B cell (primary cell): ENCODE results near the gene DIPK1B.

Experiments
- EZH2 ChIP-seq: IDR thresholded peaks from 2 replicates; pipeline ENCODE4 v1.6.1; 2012; ENCODE audit warnings: borderline replicate concordance, low read depth, mild to moderate bottlenecking, moderate library complexity, low read length; ENCODE audit not compliant: insufficient read depth, poor library complexity, severe bottlenecking
- TF ChIP-seq, protein P1 (sequence below): fragments of 200-600 bp; IDR thresholded peaks from one replicate; pipeline ENCODE4 v1.8.0; 2022; ENCODE audit warnings: antibody characterized with exemption, mild to moderate bottlenecking

DNA sequence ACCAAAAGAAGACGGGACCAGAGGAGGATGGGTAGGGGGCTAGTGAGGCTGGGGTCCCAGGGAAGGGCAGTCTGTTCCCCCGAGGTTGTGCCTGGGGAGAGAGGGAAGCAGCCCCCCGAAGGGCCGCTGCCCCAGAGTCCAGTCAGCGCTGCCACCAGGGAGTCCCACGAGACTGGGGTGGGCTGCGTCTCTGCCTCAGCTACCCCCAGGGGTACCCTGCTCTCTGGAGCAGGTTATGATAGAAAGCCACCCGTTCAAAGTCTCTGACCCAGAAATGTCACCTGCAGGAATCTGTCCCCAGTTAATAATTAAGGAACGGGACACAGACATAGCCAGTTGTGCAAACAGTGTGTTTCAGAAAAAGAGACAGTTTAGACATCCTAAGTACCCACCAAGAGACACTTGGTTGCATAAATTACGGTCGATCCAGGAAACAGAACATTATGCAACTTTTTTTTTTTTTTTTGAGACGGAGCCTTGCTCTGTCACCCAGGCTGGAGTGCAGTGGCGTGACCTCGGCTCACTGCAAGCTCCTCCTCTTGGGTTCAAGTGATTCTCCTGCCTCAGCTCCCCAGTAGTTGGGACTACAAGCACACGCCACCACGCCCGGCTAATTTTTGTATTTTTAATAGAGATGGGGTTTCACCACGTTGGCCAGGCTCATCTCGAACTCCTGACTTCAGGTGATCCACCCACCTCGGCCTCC is 14.4 kb upstream of the DIPK1B start:
- TF ChIP-seq, protein P1, sequence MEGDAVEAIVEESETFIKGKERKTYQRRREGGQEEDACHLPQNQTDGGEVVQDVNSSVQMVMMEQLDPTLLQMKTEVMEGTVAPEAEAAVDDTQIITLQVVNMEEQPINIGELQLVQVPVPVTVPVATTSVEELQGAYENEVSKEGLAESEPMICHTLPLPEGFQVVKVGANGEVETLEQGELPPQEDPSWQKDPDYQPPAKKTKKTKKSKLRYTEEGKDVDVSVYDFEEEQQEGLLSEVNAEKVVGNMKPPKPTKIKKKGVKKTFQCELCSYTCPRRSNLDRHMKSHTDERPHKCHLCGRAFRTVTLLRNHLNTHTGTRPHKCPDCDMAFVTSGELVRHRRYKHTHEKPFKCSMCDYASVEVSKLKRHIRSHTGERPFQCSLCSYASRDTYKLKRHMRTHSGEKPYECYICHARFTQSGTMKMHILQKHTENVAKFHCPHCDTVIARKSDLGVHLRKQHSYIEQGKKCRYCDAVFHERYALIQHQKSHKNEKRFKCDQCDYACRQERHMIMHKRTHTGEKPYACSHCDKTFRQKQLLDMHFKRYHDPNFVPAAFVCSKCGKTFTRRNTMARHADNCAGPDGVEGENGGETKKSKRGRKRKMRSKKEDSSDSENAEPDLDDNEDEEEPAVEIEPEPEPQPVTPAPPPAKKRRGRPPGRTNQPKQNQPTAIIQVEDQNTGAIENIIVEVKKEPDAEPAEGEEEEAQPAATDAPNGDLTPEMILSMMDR = no peak
- no peak for TF ChIP-seq EZH2
